HG02678 (cell line): ENCODE results near the gene TMED10.
"Not testable (repeated sequence)": the region's sequence is repeated elsewhere in the genome, so short reads cannot be mapped to it uniquely, and the experiment has no call there.

ENCODE experiments used
- ATAC-seq: cut with Tn5 transposase; IDR thresholded peaks from one replicate; pipeline ENCODE4 v1.9.1; 2021; ENCODE audit warnings: mild to moderate bottlenecking, moderate library complexity; ENCODE audit not compliant: unreplicated experiment

TMED10 gene

DNA sequence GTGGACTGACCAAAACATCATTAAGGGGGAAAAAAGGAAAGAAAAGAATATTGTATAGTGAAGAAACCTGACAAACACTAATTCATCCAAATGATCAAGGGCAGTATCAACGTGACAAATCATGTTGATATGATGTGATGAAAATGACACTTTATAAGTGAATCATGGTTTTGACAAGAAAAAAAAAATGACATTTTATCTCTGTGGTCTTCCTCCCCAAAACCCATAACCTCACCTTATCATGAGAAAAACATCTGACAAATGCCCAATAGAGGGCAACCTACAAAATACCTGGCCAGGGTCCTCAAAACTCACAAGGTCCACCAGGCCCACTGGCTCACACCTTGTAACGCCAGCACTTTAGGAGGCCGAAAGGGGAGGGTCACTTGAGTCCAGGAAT lies 13.8 kb downstream of the TMED10 start:
- no peak for ATAC-seq

DNA sequence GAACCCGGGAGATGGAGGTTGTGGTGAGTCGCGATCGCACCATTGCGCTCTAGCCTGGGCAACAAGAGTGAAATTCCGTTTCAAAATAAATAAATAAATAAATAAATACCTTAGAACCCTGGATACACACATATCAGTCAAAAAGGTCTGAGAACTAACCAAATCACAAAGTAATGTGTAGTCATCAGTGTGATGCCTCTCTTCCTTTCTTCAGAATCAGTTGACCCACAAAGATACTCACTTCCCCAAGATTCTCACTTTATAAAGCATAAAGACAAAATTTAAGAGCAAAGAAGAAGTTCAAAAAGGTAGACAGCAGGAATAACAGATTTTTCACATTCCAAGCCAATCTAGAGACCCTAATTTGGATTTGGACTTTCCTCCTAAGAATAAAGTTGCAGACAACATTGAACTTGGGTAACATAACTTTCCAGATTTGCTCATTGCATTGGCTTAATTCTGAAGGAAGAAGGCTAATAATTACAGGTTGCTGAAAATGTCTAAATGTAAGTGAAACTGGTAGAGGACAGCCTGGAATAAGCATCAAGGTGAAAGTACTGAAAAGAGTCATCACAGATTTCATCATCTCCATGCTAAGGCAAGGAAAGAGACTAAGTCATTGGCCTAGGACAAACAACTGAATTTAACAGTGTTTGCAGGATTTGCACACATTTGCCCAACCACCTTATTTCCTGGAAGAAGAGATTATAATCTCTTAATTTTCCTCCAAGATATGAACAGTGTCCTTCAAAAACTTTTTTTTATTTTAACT lies 17.4 kb downstream of the TMED10 start:
- no peak for ATAC-seq

DNA sequence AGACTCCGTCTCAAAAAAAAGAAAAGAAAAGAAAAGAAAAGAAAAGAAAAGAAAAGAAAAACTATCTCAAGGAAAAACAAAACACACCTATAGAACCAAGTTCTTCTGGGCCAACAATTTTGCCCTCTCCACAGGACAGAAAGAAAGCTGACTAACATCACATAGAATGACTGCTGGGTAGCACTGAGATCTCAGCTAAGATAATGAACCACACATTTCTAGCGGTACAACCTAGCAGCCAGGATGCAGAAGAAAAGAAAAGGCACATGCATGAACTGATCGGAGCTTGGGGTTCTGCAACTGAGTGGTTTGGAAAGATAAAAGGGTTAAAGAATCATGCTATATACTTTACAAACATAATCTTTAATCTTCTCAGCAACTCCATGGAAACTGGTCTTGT lies 19.5 kb downstream of the TMED10 start:
- ATAC-seq, result no peak

DNA sequence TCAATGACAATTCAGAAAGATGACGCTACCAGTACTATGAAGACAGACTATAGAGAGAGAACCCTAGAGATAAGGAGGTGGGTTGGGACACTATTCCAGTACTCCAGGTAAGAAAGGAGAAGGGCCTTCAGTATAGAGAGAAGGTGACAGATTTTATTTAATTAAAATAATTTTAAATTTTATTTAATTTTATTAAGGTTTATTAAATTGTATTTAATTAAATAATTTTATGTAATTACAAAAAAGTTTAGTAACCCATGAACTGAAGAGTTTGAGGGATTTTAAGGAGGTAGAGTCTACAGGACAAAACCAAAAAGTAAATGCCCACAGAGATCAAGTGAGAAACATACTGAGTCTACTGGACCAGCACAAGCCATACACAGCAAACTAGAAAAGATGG lies 20.3 kb downstream of the TMED10 start:
- no peak for ATAC-seq

DNA sequence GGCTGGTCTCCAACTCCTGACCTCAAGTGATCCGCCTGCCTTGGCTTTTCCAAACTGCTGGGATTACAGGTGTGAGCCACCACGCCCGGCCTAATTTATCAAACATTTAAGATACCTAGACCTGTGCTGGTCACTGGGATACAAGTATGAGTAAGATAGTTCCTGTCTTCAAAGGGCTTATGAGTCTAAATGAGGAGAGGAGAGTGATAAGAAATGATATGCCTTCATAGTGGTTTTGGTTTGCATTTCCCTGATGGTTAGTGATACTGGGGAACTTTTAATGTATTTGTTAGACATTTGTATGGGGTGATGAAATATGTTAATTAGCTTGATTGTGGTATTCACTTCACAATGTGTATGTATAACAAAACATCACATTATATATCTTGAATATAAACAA lies 21.2 kb downstream of the TMED10 start:
- ATAC-seq, result no peak

DNA sequence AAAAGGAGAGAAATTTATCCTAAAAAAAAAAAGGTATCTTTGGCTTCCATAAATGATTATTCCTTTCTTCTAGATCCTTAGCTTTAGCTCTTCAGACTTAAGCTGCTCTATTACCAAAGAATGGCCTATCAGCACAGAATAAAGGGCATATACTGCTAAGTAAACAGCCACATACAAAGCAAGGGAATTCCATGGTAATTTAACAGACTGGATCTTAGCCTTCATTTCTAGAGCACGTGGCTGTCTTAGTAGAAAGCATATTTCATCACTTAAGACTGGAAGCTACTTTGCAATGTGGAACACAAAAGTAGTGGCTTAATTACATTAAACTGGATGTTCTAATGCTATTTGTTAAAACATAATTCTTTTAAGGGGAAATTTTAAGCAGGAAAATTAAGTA lies 23.1 kb downstream of the TMED10 start:
- no peak for ATAC-seq

DNA sequence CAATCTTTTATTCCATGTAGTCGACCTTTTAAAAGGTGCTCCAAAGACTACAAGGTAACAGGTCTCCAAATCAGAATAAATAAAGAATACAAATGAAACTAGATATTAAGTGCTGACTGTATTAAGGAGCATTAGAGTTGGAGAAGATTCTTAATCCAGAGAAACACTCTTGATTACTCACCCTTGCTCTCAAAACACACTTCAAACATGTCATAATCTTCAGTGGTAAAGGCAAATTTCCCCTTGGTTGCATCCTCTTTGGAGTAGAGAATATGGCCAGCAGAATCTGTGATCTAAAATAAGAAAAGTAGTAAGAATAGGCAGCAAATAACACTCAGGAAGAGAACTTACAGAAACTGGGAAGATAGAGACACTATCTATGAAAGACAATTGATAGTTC lies 24.6 kb downstream of the TMED10 start:
- no peak for ATAC-seq

DNA sequence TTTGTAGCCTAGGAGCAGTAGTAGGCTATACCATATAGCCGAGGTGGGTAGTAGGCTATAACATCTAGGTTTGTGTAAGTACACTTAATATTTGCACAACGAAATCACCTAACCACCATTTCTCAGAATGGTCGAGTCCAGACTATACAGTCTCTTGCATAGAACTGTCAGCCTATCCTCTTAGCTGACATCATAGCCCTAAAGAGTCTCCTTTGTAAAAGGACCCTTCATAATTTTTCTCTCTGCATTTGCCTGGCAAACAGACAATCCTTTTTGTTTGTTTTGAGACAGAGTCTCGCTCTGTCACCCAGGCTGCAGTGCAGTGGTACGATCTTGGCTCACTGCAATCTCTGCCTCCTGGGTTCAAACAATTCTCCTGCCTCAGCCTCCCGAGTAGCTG lies 25.8 kb downstream of the TMED10 start:
- ATAC-seq, result not testable (repeated sequence)

DNA sequence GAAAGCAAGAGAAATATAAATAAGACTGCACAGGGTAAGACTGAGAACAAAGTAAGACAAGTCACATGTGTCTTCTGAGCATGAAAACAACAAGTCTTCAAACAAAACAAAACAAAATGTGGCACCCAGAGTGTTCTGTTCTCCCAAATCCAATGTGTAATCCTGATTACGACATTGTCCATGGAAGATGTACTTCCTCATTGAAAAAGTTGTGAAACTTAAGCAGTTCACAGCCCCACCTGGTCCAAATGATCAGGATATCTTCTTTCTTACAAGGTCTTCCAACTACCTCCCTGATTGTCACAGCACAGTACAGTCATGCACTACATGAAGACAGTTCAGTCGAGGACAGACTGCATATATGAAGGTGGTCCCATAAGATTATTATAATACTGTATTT lies 26.3 kb downstream of the TMED10 start:
- no peak for ATAC-seq

DNA sequence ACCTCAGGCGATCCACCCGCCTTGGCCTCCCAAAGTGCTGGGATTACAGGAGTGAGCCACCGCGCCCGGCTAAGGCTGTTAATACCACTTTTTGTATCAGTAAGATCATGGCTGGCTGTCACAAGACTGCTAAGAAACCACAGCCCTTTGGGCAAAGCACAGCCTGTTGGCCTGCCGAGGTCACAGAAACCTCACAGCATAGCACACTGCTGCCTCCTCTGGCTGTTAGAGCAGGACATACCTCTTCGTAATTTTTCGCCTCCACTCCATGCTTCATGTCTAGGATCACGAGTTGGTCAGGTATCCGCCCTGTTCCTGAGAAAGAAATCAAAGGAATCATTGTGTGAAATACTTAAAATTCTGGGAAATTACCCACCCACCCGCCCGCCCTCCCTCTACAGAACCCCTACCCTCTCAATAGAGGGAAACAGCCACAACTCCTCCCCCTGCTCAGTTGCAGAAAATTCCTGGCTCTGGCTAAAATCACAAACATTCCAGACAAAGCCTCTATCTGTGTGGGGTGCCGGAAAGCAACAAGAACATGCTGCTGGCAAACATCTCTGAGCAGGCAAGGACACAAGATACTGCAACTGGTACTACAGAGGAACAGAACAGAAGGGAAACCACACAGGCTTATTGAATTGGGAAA lies 28.9 kb downstream of the TMED10 start:
- ATAC-seq, result no peak

DNA sequence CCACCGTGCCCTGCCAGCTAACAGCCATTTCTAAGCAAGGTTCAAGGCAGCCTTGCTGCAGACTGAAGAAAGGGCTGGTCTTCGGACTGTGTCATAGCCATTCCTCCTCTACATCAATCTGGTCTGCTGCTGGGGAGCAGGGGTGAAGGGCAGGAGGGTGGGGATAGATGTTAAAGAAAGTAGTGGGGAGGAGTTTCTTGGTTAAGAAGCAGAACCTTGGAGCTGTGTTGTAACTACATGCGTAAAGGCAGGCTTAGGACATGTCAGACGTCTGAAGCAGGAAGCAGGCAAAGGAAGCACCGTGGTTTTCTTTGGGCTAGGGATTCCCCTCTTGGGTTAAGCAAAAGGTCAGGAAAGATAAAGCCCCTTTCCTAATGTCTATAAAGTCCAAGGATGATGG lies 31.5 kb downstream of the TMED10 start:
- no peak for ATAC-seq

DNA sequence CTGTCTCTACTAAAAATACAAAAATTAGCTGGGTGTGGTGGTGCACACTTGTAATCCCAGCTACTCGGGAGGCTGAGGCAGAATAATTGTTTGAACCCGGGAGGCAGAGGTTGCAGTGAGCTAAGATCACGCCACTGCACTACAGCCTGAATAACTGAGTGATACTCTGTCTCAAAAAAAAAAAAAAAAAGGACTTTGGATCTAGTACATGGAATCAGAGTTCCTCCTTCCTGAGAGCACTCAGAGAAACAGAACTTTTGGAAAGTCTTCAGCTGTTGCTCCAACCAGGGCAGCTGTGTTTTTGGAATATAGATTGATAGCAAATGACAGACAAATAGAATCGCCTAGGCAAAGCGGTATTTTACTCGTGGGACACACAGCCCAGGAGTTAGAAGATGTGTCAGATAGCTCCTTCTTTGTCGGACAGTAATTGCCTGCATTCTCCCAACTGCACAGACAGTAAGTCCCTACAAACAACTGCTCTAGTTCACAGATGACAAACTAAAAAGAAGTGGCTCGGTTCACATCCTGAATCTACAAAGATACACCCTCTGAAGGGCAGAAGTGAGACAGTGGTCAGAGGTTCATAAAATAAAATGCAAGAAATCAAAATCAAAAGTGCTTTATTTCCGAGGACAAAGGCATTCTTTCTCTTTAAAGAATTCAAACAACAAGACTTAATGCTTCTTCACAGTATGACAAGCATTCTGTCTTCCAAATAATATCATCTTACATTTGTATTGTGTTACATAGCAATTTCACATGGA lies 32.5 kb downstream of the TMED10 start:
- no peak for ATAC-seq

DNA sequence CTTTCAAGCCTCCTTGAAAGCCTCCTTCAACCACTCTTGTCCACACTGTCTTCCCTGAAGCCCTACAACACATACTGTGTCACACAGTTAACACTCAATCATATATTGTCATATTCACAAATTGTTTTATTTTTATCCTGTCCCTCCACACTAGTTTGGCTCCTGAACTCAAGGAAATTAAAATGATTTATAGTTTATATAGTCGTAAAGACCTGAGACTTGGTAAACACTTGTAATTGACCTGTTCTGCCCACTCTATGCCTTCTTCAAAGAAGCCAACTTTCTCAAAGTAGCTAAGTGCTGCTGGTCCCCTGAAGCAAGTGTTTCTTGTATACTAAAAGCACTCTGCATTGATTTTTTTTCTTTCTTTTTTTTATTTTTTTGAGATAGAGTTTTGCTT lies 33.9 kb downstream of the TMED10 start:
- no peak for ATAC-seq

DNA sequence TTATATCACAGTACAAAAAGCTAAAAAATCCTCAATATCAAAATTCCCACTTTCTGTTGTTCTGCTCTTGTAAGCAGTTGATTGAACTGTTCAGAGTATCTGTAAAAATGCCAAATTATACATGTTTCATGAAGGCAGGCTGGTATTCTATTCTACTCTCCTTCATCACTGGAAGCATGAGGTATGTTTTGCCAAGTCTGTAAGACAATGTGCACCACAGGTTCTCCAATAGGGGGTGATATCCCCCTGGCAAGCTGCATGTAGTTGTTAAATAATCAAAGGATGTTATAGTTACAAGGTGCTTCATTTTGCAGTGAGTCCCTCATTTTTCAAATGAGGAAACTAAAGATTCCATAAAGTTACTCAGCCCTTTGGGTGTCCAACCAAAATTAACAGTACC lies 34.4 kb downstream of the TMED10 start:
- no peak for ATAC-seq

DNA sequence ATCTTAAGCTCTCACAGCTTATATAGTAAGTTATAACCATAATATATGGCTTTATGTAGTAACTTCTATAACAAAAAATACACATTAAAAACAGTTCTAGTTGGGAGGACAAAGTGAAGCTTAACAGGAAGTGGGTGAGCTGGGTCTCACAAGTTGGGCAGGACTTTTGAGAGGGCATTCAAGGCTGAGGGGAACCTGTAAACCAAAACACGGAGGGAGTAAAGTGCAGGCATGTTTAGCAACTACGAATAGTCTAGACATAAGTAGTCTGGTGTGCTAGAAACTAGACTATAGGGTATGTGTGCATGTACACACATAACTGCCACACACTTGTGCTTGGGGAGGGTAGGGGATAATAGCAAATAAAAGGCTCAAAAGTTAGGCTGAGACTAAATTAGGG lies 35.4 kb downstream of the TMED10 start:
- ATAC-seq, result no peak

DNA sequence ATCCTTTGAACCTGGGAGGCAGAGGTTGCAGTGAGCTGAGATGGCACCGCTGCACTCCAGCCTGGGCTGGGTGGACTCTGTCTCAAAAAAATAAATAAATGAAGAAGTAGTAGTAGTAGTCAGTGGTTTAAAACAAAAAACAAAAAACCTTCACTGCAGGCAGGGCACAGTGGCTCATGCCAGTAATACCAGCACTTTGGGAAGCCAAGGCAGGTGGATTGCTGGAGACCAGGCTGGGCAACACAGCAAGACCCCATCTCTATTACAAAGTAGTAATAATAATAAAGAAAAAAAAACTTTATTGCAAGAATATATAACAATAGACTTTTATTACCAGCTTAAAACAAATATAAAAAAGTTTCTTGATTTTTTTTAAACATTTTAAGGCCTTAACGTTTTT lies 35.8 kb downstream of the TMED10 start:
- ATAC-seq, result no peak

DNA sequence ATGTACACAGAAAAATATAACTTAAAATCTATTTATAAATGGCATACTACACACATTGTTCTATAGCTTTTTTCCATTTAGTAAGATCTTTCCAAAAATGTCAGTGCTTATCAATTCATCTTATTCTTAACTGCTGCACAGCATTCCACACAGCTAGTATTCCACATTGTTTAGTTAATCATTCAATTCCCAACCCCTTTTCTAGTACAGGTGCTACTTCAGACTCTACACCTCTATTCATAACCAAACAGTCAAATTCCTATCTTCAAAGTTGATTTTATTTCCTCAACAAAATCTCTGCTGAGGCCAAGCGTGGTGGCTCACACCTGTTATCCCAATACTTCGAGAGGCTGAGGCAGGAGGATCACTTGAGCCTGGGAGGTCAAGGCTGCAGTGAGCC lies 37.2 kb downstream of the TMED10 start:
- no peak for ATAC-seq

DNA sequence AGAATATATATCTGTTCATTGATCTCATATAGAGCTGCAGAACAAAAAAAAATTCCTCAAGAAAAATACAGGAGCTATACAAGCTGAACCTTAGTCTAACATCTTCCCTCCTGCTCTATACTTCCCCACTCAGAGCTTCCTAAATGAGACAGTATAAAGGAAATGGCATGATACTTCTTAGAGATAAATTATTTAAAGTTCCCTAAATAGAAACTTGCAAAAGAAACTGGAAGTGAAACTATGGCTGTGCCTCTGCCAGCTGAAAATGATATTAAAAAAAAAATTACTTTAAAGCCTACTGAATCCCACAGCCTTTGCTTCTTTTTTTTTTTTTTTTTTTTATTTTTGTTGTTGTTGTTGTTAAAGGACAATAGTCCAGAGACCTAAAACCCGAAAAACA lies 37.9 kb downstream of the TMED10 start:
- no peak for ATAC-seq

DNA sequence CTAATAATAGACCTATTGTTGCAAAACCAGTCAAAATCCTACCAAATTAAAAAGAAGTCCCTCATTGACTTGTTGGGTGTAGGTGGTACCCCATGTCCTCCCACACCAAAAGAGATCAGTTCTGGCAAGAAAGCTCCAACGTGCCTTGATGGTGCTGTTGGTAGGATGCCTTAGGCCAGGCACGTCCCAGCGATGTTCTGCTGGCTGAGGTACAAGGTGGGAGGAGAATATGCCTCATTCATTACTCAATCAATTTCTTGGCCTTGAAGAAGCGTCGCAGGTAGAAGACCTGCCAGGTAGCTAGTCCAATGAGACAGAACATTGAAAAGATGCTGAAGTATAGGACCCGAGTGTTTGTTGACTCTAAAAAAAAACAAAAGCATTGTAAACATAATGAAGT lies 41.8 kb downstream of the TMED10 start:
- no peak for ATAC-seq

DNA sequence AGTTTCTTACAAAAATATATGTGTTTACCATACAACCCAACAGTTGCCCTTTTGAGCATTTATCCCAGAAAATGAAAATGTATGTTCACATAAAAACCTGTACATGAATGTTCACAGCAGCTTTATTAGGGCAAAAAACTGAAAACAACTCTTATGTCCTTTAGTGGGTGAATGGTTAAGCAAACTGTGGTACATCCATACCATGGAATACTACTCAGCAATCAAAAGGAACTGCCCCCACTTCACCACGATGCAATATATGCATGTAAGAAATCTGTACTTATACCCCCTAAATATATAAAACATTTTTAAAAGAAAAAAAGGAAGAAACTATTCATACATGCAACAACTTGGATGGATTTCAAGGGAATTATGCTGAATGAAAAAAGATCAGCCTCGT lies 42.8 kb downstream of the TMED10 start:
- no peak for ATAC-seq

DNA sequence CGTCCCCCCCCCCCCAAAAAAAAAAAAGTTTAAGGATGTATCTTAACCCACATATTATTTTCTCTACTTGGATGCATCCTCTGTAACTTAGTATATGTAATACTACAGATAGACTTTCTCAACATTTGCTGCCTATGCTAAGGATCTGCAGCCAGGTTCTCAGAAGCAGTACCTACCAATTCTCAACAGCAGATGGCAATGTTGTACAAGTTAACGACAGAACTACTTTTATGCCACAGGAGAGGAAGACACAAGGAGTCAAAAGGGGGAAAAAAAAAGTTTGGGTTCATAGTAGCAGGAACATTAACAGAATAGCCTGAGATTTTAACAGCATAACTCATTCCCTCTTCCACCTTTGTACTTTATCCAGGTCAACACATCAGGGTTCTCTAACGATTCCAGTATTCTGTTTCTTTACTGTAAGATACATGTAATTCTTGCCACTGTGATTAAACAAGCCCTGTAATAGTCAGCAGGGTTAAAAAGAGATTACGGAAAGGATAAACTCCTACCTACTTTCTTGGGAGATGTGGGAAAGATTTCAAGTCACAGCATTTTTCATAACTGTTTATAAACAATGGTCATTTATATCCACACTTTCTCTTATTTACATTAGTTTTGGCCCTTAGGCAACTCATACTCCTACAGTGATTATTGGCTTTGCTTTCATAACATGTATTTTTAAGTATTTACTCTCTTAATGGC lies 43.9 kb downstream of the TMED10 start:
- ATAC-seq, result no peak
